22Rv1 (cell line): ENCODE results near the gene SLC9A9.

ENCODE experiments used
- ZFX ChIP-seq: fragments of 450-650 bp; IDR thresholded peaks from 2 replicates; pipeline ENCODE4 v1.6.1; 2017; ENCODE audit warnings: antibody characterized with exemption, borderline replicate concordance
- TF ChIP-seq, protein P1 (sequence below): fragments of 450-650 bp; IDR thresholded peaks from 2 replicates; pipeline ENCODE4 v1.5.1; 2017; ENCODE audit warnings: mild to moderate bottlenecking

DNA sequence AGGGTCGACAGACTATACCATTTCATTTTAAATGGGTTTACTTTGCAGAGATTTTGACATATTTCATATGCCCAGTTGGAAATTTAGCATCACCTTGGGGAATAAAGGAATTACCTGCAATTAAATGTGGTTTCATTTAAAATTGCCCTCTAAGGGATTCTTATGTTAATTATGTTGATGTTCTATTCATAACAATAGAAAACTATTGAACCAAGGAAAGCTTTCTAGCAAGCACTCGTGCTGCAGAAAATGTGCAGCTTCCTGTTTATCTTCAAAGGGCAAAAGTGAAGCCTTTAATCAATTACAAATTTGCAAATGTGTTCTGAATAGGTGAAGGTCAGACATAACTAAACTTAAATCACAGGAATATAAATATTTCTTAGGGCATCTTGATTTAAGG lies 376.6 kb downstream of the SLC9A9 start:
- TF ChIP-seq, protein P1, sequence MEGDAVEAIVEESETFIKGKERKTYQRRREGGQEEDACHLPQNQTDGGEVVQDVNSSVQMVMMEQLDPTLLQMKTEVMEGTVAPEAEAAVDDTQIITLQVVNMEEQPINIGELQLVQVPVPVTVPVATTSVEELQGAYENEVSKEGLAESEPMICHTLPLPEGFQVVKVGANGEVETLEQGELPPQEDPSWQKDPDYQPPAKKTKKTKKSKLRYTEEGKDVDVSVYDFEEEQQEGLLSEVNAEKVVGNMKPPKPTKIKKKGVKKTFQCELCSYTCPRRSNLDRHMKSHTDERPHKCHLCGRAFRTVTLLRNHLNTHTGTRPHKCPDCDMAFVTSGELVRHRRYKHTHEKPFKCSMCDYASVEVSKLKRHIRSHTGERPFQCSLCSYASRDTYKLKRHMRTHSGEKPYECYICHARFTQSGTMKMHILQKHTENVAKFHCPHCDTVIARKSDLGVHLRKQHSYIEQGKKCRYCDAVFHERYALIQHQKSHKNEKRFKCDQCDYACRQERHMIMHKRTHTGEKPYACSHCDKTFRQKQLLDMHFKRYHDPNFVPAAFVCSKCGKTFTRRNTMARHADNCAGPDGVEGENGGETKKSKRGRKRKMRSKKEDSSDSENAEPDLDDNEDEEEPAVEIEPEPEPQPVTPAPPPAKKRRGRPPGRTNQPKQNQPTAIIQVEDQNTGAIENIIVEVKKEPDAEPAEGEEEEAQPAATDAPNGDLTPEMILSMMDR = no peak
- no peak for TF ChIP-seq ZFX
